Spleen (tissue), 11 donors: Measurements from ENCODE around the gene SSPN. TPM values are rescaled to one million over a fixed set of nuclear protein-coding genes. Genes with fewer than 3 reads are reported as not detected.

Experiments
- DNase-seq: peaks from one replicate; pipeline ENCODE4 v3.0.0-alpha.2; 2020
- H3K27ac ChIP-seq, 8 donors: fragments of 200-600 bp; sonication (generic) in 7 of 8; 1 replicate in 4 of 8; 2 replicates in 4 of 8; pipeline versions ENCODE4 v1.5.0 to v1.8.0; 2016 to 2021; ENCODE audit warnings: inconsistent platforms in 4 of 8, mild to moderate bottlenecking in 4 of 8, moderate library complexity in 1 of 8
- H3K27me3 ChIP-seq, 7 donors: fragments of 200-600 bp; sonication (generic) in 6 of 7; replicated peaks in 1 of 7; 1 replicate in 4 of 7; 2 replicates in 3 of 7; pipeline versions ENCODE4 v1.5.0 to v1.8.0; 2016 to 2021; ENCODE audit warnings: inconsistent platforms in 3 of 7, mild to moderate bottlenecking in 1 of 7
- H3K36me3 ChIP-seq, 6 donors: fragments of 200-600 bp; sonication (generic) in 5 of 6; 1 replicate in 4 of 6; 2 replicates in 2 of 6; pipeline versions ENCODE4 v1.5.0 to v1.8.0; 2016 to 2021; ENCODE audit warnings: inconsistent platforms in 2 of 6
- H3K4me1 ChIP-seq, 6 donors: fragments of 200-600 bp; sonication (generic) in 5 of 6; 1 replicate in 3 of 6; 2 replicates in 3 of 6; pipeline versions ENCODE4 v1.5.0 to v1.8.0; 2016 to 2021; ENCODE audit warnings: inconsistent platforms in 3 of 6
- H3K4me3 ChIP-seq, 8 donors: fragments of 200-600 bp; sonication (generic) in 7 of 8; 1 replicate in 4 of 8; 2 replicates in 4 of 8; pipeline versions ENCODE4 v1.5.0 to v1.8.0; 2016 to 2021; ENCODE audit warnings: inconsistent platforms in 4 of 8, mild to moderate bottlenecking in 4 of 8, moderate library complexity in 2 of 8
- H3K9me3 ChIP-seq, 8 donors: fragments of 200-600 bp; sonication (generic) in 7 of 8; 1 replicate in 4 of 8; 2 replicates in 4 of 8; pipeline versions ENCODE4 v1.5.0 to v1.8.0; 2016 to 2021; ENCODE audit warnings: inconsistent platforms in 4 of 8
- CTCF ChIP-seq, 11 experiments: fragments of 200-600 bp in 7 of 11; fragments of 450-650 bp in 4 of 11; sonication (generic) in 4 of 11; IDR thresholded peaks in 8 of 11; conservative IDR thresholded peaks in 3 of 11; 1 replicate in 7 of 11; 2 replicates in 4 of 11; pipeline versions ENCODE4 v1.4.0 to v1.8.0; 2016 to 2021; ENCODE audit warnings: antibody characterized with exemption in 11 of 11, inconsistent platforms in 4 of 11, mild to moderate bottlenecking in 1 of 11
- POLR2A ChIP-seq, 3 donors: fragments of 450-650 bp; IDR thresholded peaks; one replicate each; pipeline ENCODE4 v1.5.1; 2017; ENCODE audit warnings: antibody characterized with exemption in 3 of 3, mild to moderate bottlenecking in 1 of 3
- POLR2AphosphoS5 ChIP-seq, 3 donors: sonication (generic); formaldehyde crosslinking; IDR thresholded peaks; one replicate each; pipeline ENCODE4 v1.5.1; 2017; ENCODE audit warnings: antibody characterized with exemption in 3 of 3
- WGBS, 5 donors: extraction: QIAGEN DNeasy Blood & Tissue Kit in 3 of 5; methylation state at CpG; one replicate each; pipeline versions ENCODE4 v1.1.5 to v1.1.7; 2013 to 2018; 5-methylcytosine and 5-hydroxymethylcytosine counted together
- intact Hi-C: fragments of 100-400 bp; cut with DNase I; formaldehyde crosslinking; loops from one replicate; pipeline ENCODE4 v1.15.0; 2023; ENCODE audit warnings: low total_unique reads
- polyA plus RNA-seq, 3 donors: library from polyadenylated mRNA; stranded (reverse); fragments of 200-250 nt; gene quantifications; one replicate each; pipeline ENCODE4 v1.2.1, GENCODE V29; 2013
- total RNA-seq, 7 donors: library from RNA; depleted of rRNA in 3 of 7; stranded (reverse); fragments of >200 nt in 3 of 7; fragmentation: NEBNext Ultra II Directional in 4 of 7; extraction: Animal tissue kit (Norgen Biotek cat#: 25700) in 4 of 7; gene quantifications; one replicate each; pipeline versions ENCODE4 v1.1.0 to v1.2.1, GENCODE V29; 2016 to 2021
- donor health status: healthy with polysubstance abuse.
- donor health status: DM: no; HTN: no; CAD: no; lungs with moderate emphysema.
- donor health status: DM: no; HTN: no; CAD: no.
- donor health status: Bipolar disorder and iron deficiency.
- donor health status: healthy.
- donor health status: DM: no; HTN: no; CAD: no.
- donor health status: DM: yes; HTN: yes; CAD: no.

Gene SSPN
- total and polyA plus RNA-seq, 10 donors = 2.7 to 46.6 (median 10.6) TPM

GRCh38 chr12:26279908-26280307, 84.5 kb downstream of the SSPN start:
- intact Hi-C loops = no loop called here
- no peaks in the 10 kb centered on the region for H3K27me3 ChIP-seq
- 70 to 80% (median 75%) methylated on average over 5 of the region's 5 CpGs for WGBS, 5 donors

GRCh38 chr12:26280869-26281268, 85.5 kb downstream of the SSPN start:
- 84 to 100% (median 90%) methylated on average over 3 of the region's 3 CpGs for WGBS, 5 donors
- DNase-seq = no peak
- intact Hi-C loops = no loop called here
- H3K27me3 ChIP-seq = no peaks in the 10 kb centered on the region
- TF ChIP-seq POLR2AphosphoS5 (IDR thresholded peaks at IDR 0.05) = no peak
- no peak for TF ChIP-seq CTCF (IDR thresholded peaks at IDR 0.05 in 8 of 11, conservative IDR thresholded peaks at IDR 0.05 in 3 of 11)
- TF ChIP-seq POLR2A (IDR thresholded peaks at IDR 0.05) = no peak
- peaks cover 0 to 3% (median 0%) of the 10 kb centered on the region in 8 donors for H3K9me3 ChIP-seq
- peaks cover 0 to 22% (median 12%) of the 10 kb centered on the region in 6 donors for H3K4me1 ChIP-seq
- no peaks in the 10 kb centered on the region for H3K36me3 ChIP-seq
- H3K4me3 ChIP-seq = no peak overlapping the region
- H3K27ac ChIP-seq = no peak overlapping the region

More at GRCh38 chr12:26279908-26280307, 84.5 kb downstream of the SSPN start:
- Histone ChIP-seq H3K4me1 (peaks cover 5 to 31% (median 22%) of the 10 kb centered on the region in 6 donors), H3K4me3 (no peak overlapping the region), H3K9me3 (no peaks in the 10 kb centered on the region), H3K36me3 (no peaks in the 10 kb centered on the region), H3K27ac (no peak overlapping the region)
- no peak for TF ChIP-seq CTCF (IDR thresholded peaks at IDR 0.05 in 8 of 11, conservative IDR thresholded peaks at IDR 0.05 in 3 of 11)
- no peak for DNase-seq

- intact Hi-C loops = no loop called here
- TF ChIP-seq POLR2A (IDR thresholded peaks at IDR 0.05) = no peak
- no peak for TF ChIP-seq CTCF (IDR thresholded peaks at IDR 0.05 in 8 of 11, conservative IDR thresholded peaks at IDR 0.05 in 3 of 11)
- TF ChIP-seq POLR2AphosphoS5 (IDR thresholded peaks at IDR 0.05) = no peak
- Histone ChIP-seq H3K4me3 (no peak overlapping the region), H3K4me1 (peaks cover 0 to 18% (median 8%) of the 10 kb centered on the region in 6 donors), H3K27me3 (no peaks in the 10 kb centered on the region), H3K9me3 (peaks cover 0 to 4% (median 0%) of the 10 kb centered on the region in 8 donors), H3K27ac (no peak overlapping the region), H3K36me3 (no peaks in the 10 kb centered on the region)
- WGBS, 5 donors = 61 to 80% (median 69%) methylated on average over 4 of the region's 4 CpGs
- no peak for DNase-seq
Measured at GRCh38 chr12:26281320-26281719, 85.9 kb downstream of the SSPN start.

GRCh38 chr12:26282339-26282940, 87.1 kb downstream of the SSPN start:
- peaks cover 0 to 15% (median 7%) of the 10 kb centered on the region in 6 donors for H3K4me1 ChIP-seq
- TF ChIP-seq POLR2AphosphoS5 (IDR thresholded peaks at IDR 0.05) (no peak), POLR2A (IDR thresholded peaks at IDR 0.05) (no peak), CTCF (IDR thresholded peaks at IDR 0.05 in 8 of 11, conservative IDR thresholded peaks at IDR 0.05 in 3 of 11) (no peak)
- no peak for DNase-seq
- peaks cover 0 to 4% (median 0%) of the 10 kb centered on the region in 8 donors for H3K9me3 ChIP-seq
- intact Hi-C loops = no loop called here
- no peak overlapping the region for H3K27ac ChIP-seq
- H3K27me3 ChIP-seq = no peaks in the 10 kb centered on the region
- H3K4me3 ChIP-seq = no peak overlapping the region
- no peaks in the 10 kb centered on the region for H3K36me3 ChIP-seq
- WGBS, 5 donors = 79 to 88% (median 83%) methylated on average over 4 of the region's 4 CpGs
